Measurements from ENCODE around the gene NAA30.
A peak's percentile ranks its signal among the peaks of the same experiment; 100 is the strongest.
"Not testable (repeated sequence)": the region's sequence is repeated elsewhere in the genome, so short reads cannot be mapped to it uniquely, and the experiment has no call there.

Gene NAA30

DNA sequence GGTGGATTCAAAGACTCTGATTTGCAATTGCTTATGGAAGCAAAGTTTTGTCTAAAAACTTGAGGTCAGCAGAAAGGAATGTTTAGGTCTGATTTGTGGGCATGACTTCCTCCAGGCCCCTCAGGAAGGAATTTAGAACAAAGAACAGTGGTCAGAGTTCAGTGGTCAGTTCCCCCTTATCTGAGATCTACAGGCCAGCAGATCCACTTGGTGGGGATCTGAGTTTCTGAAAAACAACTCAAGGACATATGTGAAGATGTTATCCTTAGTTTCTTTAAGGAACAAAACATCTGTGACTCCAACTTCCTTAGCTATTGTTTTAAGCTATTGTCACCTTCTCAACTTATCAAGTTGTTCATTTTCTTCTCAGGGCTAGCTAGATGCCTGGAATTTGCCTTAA is 28.0 kb upstream of the NAA30 start:
- TF ChIP-seq, protein P1, sequence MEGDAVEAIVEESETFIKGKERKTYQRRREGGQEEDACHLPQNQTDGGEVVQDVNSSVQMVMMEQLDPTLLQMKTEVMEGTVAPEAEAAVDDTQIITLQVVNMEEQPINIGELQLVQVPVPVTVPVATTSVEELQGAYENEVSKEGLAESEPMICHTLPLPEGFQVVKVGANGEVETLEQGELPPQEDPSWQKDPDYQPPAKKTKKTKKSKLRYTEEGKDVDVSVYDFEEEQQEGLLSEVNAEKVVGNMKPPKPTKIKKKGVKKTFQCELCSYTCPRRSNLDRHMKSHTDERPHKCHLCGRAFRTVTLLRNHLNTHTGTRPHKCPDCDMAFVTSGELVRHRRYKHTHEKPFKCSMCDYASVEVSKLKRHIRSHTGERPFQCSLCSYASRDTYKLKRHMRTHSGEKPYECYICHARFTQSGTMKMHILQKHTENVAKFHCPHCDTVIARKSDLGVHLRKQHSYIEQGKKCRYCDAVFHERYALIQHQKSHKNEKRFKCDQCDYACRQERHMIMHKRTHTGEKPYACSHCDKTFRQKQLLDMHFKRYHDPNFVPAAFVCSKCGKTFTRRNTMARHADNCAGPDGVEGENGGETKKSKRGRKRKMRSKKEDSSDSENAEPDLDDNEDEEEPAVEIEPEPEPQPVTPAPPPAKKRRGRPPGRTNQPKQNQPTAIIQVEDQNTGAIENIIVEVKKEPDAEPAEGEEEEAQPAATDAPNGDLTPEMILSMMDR (IDR thresholded peaks at IDR 0.05; ENCODE audit: insufficient read depth, low read depth, low read length, missing control alignments), result no peak
- DNase-seq (ENCODE audit: low read depth), result no peak
- no peak overlapping the region for H3K4me3 ChIP-seq (ENCODE audit: low read length)

DNA sequence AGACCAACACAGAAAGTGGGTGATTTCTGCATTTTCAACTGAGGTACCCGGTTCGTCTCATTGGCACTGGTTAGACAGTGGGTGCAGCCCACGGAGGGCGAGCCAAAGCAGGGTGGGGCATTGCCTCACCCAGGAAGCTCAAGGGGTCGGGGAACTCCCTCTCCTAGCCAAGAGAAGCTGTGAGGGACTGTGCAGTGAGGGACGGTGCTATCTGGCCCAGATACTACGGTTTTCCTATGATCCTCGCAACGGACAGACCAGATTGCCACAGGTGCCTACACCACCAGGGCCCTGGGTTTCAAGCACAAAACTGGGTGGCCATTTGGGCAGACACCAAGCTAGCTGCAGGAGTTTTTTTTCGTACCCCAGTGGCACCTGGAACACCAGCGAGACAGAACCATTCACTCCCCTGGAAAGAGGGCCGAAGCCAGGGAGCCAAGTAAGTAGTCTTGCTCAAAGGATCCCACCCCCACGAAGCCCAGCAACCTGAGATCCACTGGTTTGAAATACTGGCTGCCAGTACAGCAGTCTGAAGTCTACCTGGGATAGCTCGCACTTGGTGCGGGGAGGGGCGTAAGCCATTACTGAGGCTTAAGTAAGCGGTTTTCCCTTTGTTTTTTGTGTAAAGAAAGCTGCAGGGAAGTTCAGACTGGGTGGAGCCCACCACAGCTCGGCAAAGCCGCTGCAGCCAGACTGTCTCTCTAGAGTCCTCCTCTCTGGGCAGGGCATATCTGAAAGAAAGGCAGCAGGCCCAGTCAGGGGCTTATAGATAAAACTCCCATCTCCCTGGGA is 25.5 kb upstream of the NAA30 start:
- no peak for DNase-seq (ENCODE audit: low read depth)
- no peak overlapping the region for H3K4me3 ChIP-seq (ENCODE audit: low read length)
- TF ChIP-seq, protein P1 (IDR thresholded peaks at IDR 0.05; ENCODE audit: insufficient read depth, low read depth, low read length, missing control alignments), result no peak

DNA sequence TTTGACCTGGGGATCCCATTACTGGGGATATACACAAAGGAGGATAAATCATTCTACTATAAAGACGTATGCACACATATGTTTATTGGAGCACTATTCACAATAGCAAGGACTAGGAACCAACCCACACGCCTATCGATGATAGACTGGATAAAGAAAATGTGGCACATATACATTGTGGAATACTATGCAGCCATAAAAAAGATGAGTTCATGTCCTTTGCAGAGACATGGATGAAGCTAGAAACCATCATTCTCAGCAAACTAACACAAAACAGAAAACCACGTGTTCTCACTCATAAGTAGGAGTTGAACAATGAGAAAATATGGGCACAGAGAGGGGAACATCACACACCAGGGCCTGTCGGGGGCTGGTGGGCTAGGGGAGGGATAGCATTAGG is 20.2 kb upstream of the NAA30 start:
- not testable (repeated sequence) for DNase-seq (ENCODE audit: low read depth); H3K4me3 ChIP-seq (ENCODE audit: low read length)

DNA sequence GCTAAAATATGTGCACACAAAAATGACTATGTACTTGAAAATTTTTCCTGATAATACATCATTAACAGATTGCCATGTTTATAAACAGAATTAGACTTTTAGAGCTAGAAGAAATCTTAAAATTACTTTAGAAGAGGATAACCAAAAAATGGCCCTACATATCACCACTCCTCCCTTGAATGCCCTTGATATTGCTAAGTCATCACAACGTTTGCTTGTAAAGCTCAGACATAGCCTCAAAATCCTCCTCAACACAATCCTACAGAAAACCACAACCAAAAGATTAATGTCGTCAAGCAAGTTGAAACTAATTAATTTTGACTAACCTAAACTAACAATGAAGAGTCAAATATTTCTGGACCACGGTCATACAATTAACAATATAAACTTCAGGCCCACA is 19.4 kb upstream of the NAA30 start:
- DNase-seq (ENCODE audit: low read depth), result no peak
- H3K4me3 ChIP-seq (ENCODE audit: low read length), result no peak overlapping the region
- TF ChIP-seq, protein P1 (IDR thresholded peaks at IDR 0.05; ENCODE audit: insufficient read depth, low read depth, low read length, missing control alignments), result no peak

DNA sequence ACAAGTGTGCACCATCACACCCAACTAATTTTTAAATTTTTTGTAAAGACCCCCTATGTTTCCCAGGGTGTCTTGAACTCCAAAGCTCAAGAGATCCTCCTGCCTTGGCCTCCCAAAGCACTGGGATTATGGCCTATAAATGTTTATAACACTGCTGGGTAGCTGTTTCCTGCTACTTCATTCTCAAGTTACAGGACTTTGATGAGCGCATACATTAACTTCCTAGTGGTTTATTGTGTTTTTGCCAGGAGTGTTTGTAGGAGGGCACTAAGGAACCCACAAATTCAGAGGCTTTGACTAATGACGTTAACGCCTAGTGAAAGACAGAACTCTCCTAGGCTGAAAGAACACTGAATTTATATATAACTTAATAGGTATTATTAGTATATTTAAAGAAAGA is 15.2 kb upstream of the NAA30 start:
- TF ChIP-seq, protein P1 (IDR thresholded peaks at IDR 0.05; ENCODE audit: insufficient read depth, low read depth, low read length, missing control alignments), result no peak
- DNase-seq (ENCODE audit: low read depth), result no peak
- H3K4me3 ChIP-seq (ENCODE audit: low read length), result no peak overlapping the region

DNA sequence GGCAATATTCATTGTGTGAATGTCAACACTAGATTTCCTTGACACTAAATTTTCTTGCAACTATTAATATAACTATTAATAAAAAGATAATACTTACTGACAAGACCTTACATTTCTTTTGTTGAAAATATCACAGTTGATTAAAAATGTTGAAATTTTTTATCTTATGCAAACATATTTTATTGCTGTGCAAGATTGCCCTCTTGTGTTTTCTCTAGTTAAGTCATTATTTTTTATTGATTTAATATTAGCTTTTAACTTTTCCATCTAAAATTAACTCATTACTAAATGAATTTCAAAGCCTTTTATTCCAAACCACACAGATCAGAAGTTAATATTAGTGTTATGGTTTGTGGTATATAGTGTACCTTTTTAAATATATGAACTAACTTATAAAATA is 11.7 kb upstream of the NAA30 start:
- TF ChIP-seq, protein P1 (IDR thresholded peaks at IDR 0.05; ENCODE audit: insufficient read depth, low read depth, low read length, missing control alignments), result no peak
- DNase-seq (ENCODE audit: low read depth), result no peak
- H3K4me3 ChIP-seq (ENCODE audit: low read length), result no peak overlapping the region

DNA sequence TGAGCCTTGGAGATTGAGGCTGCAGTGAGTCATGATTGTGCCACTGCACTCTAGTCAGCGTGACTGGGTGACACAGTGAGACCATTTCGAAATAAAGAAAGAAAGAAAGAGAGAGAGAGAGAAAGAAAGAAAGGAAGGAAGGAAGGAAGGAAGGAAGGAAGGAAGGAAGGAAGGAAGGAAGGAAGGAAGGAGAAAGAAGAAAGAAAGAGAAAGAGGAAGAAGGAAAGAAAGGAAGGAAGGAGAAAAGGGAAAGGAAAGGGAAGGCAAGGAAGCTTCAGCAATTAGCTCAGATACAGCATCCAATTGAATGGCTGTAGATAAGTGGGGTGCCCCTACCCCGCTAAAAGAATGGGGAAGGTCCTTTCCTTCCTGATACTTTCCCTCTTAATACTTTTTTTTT is 9.5 kb upstream of the NAA30 start:
- TF ChIP-seq, protein P1 (IDR thresholded peaks at IDR 0.05; ENCODE audit: insufficient read depth, low read depth, low read length, missing control alignments), result no peak
- no peak overlapping the region for H3K4me3 ChIP-seq (ENCODE audit: low read length)
- peak; percentile 44 for DNase-seq (ENCODE audit: low read depth)
